ENCODE measurements around the gene POLR2B.
"Not testable (repeated sequence)": the region's sequence is repeated elsewhere in the genome, so short reads cannot be mapped to it uniquely, and the experiment has no call there.

The POLR2B gene

GRCh38 chr4:57044279-57044678 is 65.6 kb downstream of the POLR2B start:
- no peak overlapping the region for H3K4me3 ChIP-seq (replicated peaks in 1 of 2; ENCODE audit: low read depth in 2 of 2, low read length in 2 of 2)
- peak in 1 of 2 donors; percentile 47 for DNase-seq (ENCODE audit: low read depth in 2 of 2)
- TF ChIP-seq, protein P1, sequence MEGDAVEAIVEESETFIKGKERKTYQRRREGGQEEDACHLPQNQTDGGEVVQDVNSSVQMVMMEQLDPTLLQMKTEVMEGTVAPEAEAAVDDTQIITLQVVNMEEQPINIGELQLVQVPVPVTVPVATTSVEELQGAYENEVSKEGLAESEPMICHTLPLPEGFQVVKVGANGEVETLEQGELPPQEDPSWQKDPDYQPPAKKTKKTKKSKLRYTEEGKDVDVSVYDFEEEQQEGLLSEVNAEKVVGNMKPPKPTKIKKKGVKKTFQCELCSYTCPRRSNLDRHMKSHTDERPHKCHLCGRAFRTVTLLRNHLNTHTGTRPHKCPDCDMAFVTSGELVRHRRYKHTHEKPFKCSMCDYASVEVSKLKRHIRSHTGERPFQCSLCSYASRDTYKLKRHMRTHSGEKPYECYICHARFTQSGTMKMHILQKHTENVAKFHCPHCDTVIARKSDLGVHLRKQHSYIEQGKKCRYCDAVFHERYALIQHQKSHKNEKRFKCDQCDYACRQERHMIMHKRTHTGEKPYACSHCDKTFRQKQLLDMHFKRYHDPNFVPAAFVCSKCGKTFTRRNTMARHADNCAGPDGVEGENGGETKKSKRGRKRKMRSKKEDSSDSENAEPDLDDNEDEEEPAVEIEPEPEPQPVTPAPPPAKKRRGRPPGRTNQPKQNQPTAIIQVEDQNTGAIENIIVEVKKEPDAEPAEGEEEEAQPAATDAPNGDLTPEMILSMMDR (IDR thresholded peaks at IDR 0.05; ENCODE audit: low read depth, low read length): no peak

GRCh38 chr4:57044996-57045395 is 66.3 kb downstream of the POLR2B start:
- peak in 1 of 2 donors; percentile 64 for DNase-seq (ENCODE audit: low read depth in 2 of 2)
- TF ChIP-seq, protein P1 (IDR thresholded peaks at IDR 0.05; ENCODE audit: low read depth, low read length): no peak
- no peak overlapping the region for H3K4me3 ChIP-seq (replicated peaks in 1 of 2; ENCODE audit: low read depth in 2 of 2, low read length in 2 of 2)

GRCh38 chr4:57047046-57047445 is 68.3 kb downstream of the POLR2B start:
- not testable (repeated sequence) for DNase-seq (ENCODE audit: low read depth in 2 of 2); H3K4me3 ChIP-seq (replicated peaks in 1 of 2; ENCODE audit: low read depth in 2 of 2, low read length in 2 of 2)

DNA sequence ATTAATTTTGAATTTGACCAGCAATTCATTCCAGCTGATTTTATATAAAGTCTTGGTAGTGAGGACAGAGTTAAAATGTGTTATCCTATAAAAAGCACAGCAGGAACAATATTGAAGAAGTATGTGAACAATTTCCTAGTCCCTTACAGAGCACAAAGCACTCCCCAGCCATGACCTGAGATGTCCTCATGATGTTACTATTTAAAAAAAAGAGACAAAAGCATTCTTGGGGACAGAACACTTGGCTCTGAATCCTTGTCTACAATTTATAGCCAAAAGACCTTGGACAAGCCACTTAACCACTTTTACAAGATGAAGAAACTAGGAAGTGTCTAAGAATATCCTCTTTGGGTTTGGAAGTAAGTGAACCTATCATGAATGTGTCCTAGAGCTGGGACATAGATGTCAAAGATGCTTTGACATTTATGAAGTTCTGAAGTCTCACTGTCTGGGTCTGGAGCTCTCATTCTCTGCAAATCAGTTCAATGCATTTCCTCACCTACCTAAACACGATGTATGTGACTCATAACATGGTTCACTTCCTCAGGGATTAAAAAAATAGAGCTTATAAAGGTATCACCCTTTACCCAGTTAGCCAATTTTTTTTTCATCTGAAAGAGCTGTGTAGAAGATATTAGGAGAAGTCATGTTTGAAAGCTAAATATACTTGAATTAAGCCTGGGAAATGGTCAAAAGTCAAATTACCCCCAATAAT is 70.1 kb downstream of the POLR2B start:
- DNase-seq (ENCODE audit: low read depth in 2 of 2): peak in 1 of 2 donors; percentile 61
- TF ChIP-seq, protein P1 (IDR thresholded peaks at IDR 0.05; ENCODE audit: low read depth, low read length): no peak
- H3K4me3 ChIP-seq (replicated peaks in 1 of 2; ENCODE audit: low read depth in 2 of 2, low read length in 2 of 2): no peak overlapping the region

- TF ChIP-seq, protein P1 (IDR thresholded peaks at IDR 0.05; ENCODE audit: low read depth, low read length): no peak
- DNase-seq (ENCODE audit: low read depth in 2 of 2): peak in 1 of 2 donors; percentile 69
Measured at GRCh38 chr4:57051095-57051494, 72.4 kb downstream of the POLR2B start.

DNA sequence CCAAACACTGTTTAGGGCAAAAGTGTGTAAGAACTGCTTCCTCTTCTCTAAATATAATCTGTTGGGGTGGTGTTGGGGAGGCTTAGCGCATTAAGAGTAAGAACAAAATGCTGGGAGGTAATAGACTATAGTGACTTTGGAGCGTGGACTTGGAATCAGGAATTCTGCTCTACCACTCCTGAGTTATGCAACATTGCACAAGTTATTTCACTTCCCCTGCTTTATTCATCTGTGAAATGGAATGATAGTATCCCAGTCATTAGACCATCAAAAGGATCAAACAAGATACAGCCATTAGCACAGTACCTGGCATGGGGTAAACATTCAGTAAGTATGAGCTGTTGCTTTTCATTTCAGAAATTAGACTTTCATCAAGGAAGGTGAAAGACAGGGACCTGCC is 72.8 kb downstream of the POLR2B start:
- TF ChIP-seq, protein P1 (IDR thresholded peaks at IDR 0.05; ENCODE audit: low read depth, low read length): no peak
- no peak for DNase-seq (ENCODE audit: low read depth in 2 of 2)
- H3K4me3 ChIP-seq (replicated peaks in 1 of 2; ENCODE audit: low read depth in 2 of 2, low read length in 2 of 2): no peak overlapping the region

More at GRCh38 chr4:57051095-57051494, 72.4 kb downstream of the POLR2B start:
- no peak overlapping the region for H3K4me3 ChIP-seq (replicated peaks in 1 of 2; ENCODE audit: low read depth in 2 of 2, low read length in 2 of 2)

- peak; percentile 61 to 89 for DNase-seq (ENCODE audit: low read depth in 2 of 2)
- TF ChIP-seq, protein P1 (IDR thresholded peaks at IDR 0.05; ENCODE audit: low read depth, low read length): no peak
- H3K4me3 ChIP-seq (replicated peaks in 1 of 2; ENCODE audit: low read depth in 2 of 2, low read length in 2 of 2): no peak overlapping the region
Measured at GRCh38 chr4:57053508-57053907, 74.8 kb downstream of the POLR2B start.
